HEK293 (cell line): ENCODE results near the gene MSH6.
A peak's percentile ranks its signal among the peaks of the same experiment; 100 is the strongest.

Experiments
- CTCF ChIA-PET: fragments of 350-600 bp; formaldehyde crosslinking; extraction: SDS; loops from one replicate; lab custom pipeline; 2021; ENCODE audit warnings: antibody characterized with exemption; lab: Yijun Ruan, JAX
- POLR2A ChIA-PET: fragments of 300-600 bp; formaldehyde crosslinking; extraction: SDS; loops from one replicate; lab custom pipeline; 2020; ENCODE audit warnings: antibody characterized with exemption, inconsistent platforms; lab: Yijun Ruan, JAX
- H3K27ac ChIP-seq: fragments of 200-500 bp; sonication (Bioruptor generic); 2 replicates; pipeline ENCODE4 v1.5.1; 2014; ENCODE audit warnings: low read depth, low read length, control low read depth, inconsistent platforms; ENCODE audit errors: extremely low read depth
- H3K36me3 ChIP-seq, 2 experiments: fragments of 200-500 bp in 1 of 2; sonication (Bioruptor generic) in 1 of 2; 1 replicate in 1 of 2; 2 replicates in 1 of 2; pipeline ENCODE4 v1.5.1; 2014 to 2017; ENCODE audit warnings: inconsistent platforms in 2 of 2, low read length in 2 of 2; ENCODE audit not compliant: control insufficient read depth in 2 of 2, insufficient read depth in 1 of 2
- H3K4me1 ChIP-seq: fragments of 200-500 bp; sonication (Bioruptor generic); 2 replicates; pipeline ENCODE4 v1.5.1; 2014; ENCODE audit warnings: mild to moderate bottlenecking, low read length, inconsistent platforms; ENCODE audit not compliant: control insufficient read depth, insufficient read depth
- H3K4me3 ChIP-seq: 2 replicates; pipeline ENCODE4 v1.5.1; 2011; ENCODE audit warnings: low read depth, mild to moderate bottlenecking, control low read depth, low read length, moderate library complexity
- H3K9me3 ChIP-seq: fragments of 200-500 bp; sonication (Bioruptor generic); 2 replicates; pipeline ENCODE4 v1.5.1; 2014; ENCODE audit warnings: low read depth, low read length, inconsistent platforms; ENCODE audit not compliant: control insufficient read depth, insufficient read depth
- GLIS1 ChIP-seq: fragments of 450-650 bp; formaldehyde crosslinking; IDR thresholded peaks from 2 replicates; pipeline ENCODE4 v1.5.1; 2016; ENCODE audit warnings: missing biosample characterization, missing genetic modification characterization
- KLF10 ChIP-seq: fragments of 450-650 bp; IDR thresholded peaks from 2 replicates; pipeline ENCODE4 v1.5.1; 2018; ENCODE audit warnings: missing biosample characterization, mild to moderate bottlenecking, missing genetic modification characterization
- KLF16 ChIP-seq: fragments of 450-650 bp; formaldehyde crosslinking; IDR thresholded peaks from 2 replicates; pipeline ENCODE4 v1.5.1; 2017; ENCODE audit warnings: missing biosample characterization, missing genetic modification characterization
- KLF9 ChIP-seq: fragments of 450-650 bp; formaldehyde crosslinking; IDR thresholded peaks from 2 replicates; pipeline ENCODE4 v1.5.1; 2016; ENCODE audit warnings: missing biosample characterization, missing genetic modification characterization, low read depth
- SCRT2 ChIP-seq: fragments of 450-650 bp; formaldehyde crosslinking; IDR thresholded peaks from 2 replicates; pipeline ENCODE4 v1.5.1; 2016; ENCODE audit warnings: missing biosample characterization, missing genetic modification characterization
- SP7 ChIP-seq: fragments of 450-650 bp; formaldehyde crosslinking; IDR thresholded peaks from 2 replicates; pipeline ENCODE4 v1.5.1; 2016; ENCODE audit warnings: missing biosample characterization, missing genetic modification characterization
- TCF7L2 ChIP-seq: IDR thresholded peaks from 2 replicates; pipeline ENCODE4 v1.6.1; 2011; ENCODE audit warnings: low read depth, mild to moderate bottlenecking, inconsistent platforms, low read length, moderate library complexity, borderline replicate concordance
- YY1 ChIP-seq: fragments of 450-650 bp; formaldehyde crosslinking; IDR thresholded peaks from 2 replicates; pipeline ENCODE4 v1.5.1; 2018; ENCODE audit warnings: missing biosample characterization, missing genetic modification characterization
- ZBTB17 ChIP-seq: fragments of 450-650 bp; formaldehyde crosslinking; IDR thresholded peaks from 2 replicates; pipeline ENCODE4 v1.5.1; 2016; ENCODE audit warnings: missing biosample characterization, missing genetic modification characterization
- ZFHX2 ChIP-seq: fragments of 450-650 bp; formaldehyde crosslinking; conservative IDR thresholded peaks from 2 replicates; pipeline ENCODE4 v1.5.1; 2016; ENCODE audit warnings: missing biosample characterization, missing genetic modification characterization
- ZNF146 ChIP-seq: fragments of 450-650 bp; formaldehyde crosslinking; IDR thresholded peaks from 2 replicates; pipeline ENCODE4 v1.5.1; 2016; ENCODE audit warnings: missing biosample characterization, missing genetic modification characterization
- ZNF2 ChIP-seq: fragments of 450-650 bp; formaldehyde crosslinking; IDR thresholded peaks from 2 replicates; pipeline ENCODE4 v1.5.1; 2016; ENCODE audit warnings: missing biosample characterization, missing genetic modification characterization
- ZNF211 ChIP-seq: fragments of 450-650 bp; formaldehyde crosslinking; IDR thresholded peaks from 2 replicates; pipeline ENCODE4 v1.5.1; 2016; ENCODE audit warnings: low read depth, missing biosample characterization, missing genetic modification characterization
- ZNF549 ChIP-seq: fragments of 450-650 bp; IDR thresholded peaks from 2 replicates; pipeline ENCODE4 v1.5.1; 2018; ENCODE audit warnings: missing biosample characterization, missing genetic modification characterization, mild to moderate bottlenecking, inconsistent platforms, moderate library complexity
- ZNF596 ChIP-seq: fragments of 450-650 bp; IDR thresholded peaks from 2 replicates; pipeline ENCODE4 v1.5.0; 2018; ENCODE audit warnings: missing biosample characterization, mild to moderate bottlenecking, missing genetic modification characterization, moderate library complexity
- ZSCAN30 ChIP-seq: fragments of 450-650 bp; IDR thresholded peaks from 2 replicates; pipeline ENCODE4 v1.5.1; 2018; ENCODE audit warnings: missing biosample characterization, mild to moderate bottlenecking, missing genetic modification characterization, moderate library complexity
- TF ChIP-seq, protein P1 (sequence below): fragments of 450-650 bp; formaldehyde crosslinking; IDR thresholded peaks from 2 replicates; pipeline ENCODE4 v1.5.1; 2016; ENCODE audit warnings: missing biosample characterization, missing genetic modification characterization
- TF ChIP-seq, protein P2 (sequence below): fragments of 450-650 bp; formaldehyde crosslinking; IDR thresholded peaks from 2 replicates; pipeline ENCODE4 v1.5.1; 2016; ENCODE audit warnings: missing biosample characterization, missing genetic modification characterization
- TF ChIP-seq, protein P3 (sequence below): fragments of 450-650 bp; formaldehyde crosslinking; IDR thresholded peaks from 2 replicates; pipeline ENCODE4 v1.5.1; 2016; ENCODE audit warnings: missing biosample characterization, missing genetic modification characterization
- TF ChIP-seq, protein P4 (sequence below): fragments of 450-650 bp; formaldehyde crosslinking; IDR thresholded peaks from 2 replicates; pipeline ENCODE4 v1.5.1; 2016; ENCODE audit warnings: missing biosample characterization, missing genetic modification characterization

The MSH6 gene

DNA sequence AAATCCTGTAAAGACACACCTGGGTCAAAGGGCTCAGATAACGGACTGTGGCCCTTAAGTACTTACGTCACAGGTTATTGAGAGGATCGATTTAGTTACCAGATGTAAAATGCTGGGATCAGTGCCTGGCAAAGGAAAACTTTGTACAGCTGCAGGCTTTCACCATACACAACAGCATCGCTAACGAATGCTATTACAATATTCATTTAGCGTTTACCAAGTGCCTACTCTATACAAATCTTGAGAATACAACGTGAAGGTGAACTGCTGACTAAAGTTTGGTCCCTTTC, 619 bp upstream of the MSH6 start:
- ChIA-PET POLR2A (interaction anchor here (1.1 to 2.0 kb wide), 5 partner anchors 17 to 380 kb away, joined by 3 to 8 read pairs (median 4); partner anchors contain the start of genes FBXO11 and MSH2), CTCF (interaction anchor here (0.7 to 2.4 kb wide), 4 partner anchors 11 to 609 kb away, joined by 3 to 8 read pairs (median 4); no protein-coding TSS in a partner anchor)
- TF ChIP-seq ZFHX2 (tag by site-specific recombination), result no peak
- peak; percentile 49; the same call in 1 of the 2 replicates for TF ChIP-seq ZBTB17 (tag by site-specific recombination)
- Histone ChIP-seq H3K4me3 (peak overlapping the region; percentile 59), H3K9me3 (no peaks in the 10 kb centered on the region), H3K4me1 (peaks cover 4% of the 10 kb centered on the region; the same call in 1 of the 2 replicates), H3K36me3 (peaks cover 13 to 26% of the 10 kb centered on the region in 2 experiments; a peak in 2 of 3 replicates), H3K27ac (peak overlapping the region; percentile 69; the same call in 1 of the 2 replicates)

DNA sequence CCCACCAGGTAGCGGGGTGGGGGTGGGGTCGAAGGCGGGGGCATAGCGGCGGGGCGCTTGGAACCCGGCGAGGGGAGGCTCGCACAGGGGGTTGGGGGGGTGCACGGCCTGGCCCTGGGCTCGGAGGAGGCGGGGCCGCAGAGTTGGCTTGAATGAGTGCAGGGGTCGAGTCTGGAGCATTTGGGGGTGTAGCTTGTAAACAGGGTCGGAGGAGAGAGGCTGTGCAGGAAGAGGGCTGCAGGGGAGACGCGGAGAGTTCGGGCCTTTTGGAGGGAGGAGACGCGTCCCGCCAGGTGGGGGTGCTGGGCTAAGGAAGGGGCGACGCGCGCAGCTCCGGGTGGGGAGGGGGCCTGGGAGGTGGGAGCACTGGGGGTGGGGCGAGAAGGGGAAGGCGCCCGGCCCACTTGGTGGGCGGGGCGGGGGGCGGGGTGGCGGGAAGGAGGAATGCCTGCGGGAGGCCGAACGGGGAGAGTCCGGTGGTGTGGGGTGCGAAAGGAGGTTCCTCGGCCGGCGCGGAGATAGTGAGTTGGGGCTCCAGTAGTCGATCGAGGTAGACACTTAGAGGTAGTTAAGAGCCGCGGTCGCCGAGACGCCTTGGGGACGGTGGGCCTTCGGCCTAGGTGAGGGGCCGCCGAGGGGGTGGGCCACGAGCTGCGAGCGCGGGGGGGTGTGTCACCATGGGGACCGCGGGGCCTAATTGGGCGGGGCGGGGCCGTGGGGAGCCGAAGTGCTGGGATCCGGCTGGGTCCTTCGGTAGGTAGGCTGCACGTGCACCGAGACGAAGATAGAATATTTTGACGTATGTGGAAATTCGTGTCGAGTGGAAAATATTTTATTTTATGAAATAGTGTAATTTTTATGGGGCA, 774 bp downstream of the MSH6 start:
- Histone ChIP-seq H3K27ac (peak overlapping the region; percentile 99), H3K9me3 (no peaks in the 10 kb centered on the region), H3K36me3 (peaks cover 15 to 26% of the 10 kb centered on the region in 2 experiments; a peak in 2 of 3 replicates), H3K4me1 (peaks cover 4% of the 10 kb centered on the region; the same call in 1 of the 2 replicates), H3K4me3 (peak overlapping the region; percentile 86)
- CTCF ChIA-PET, result interaction anchor here (0.6 to 2.3 kb wide), 2 partner anchors 16 to 59 kb away, joined by 3 to 8 read pairs; no protein-coding TSS in a partner anchor
- POLR2A ChIA-PET, result interaction anchor here (0.6 to 2.0 kb wide), 19 partner anchors 10 to 866 kb away, joined by 3 to 8 read pairs (median 4); partner anchors contain the start of genes FBXO11 and MSH2
- TF ChIP-seq SCRT2 (tag by site-specific recombination), result no peak
- peak; percentile 87 for TF ChIP-seq KLF10 (tag by site-specific recombination)
- TF ChIP-seq GLIS1 (tag by site-specific recombination), result peak; percentile 64
- TF ChIP-seq, protein P1, sequence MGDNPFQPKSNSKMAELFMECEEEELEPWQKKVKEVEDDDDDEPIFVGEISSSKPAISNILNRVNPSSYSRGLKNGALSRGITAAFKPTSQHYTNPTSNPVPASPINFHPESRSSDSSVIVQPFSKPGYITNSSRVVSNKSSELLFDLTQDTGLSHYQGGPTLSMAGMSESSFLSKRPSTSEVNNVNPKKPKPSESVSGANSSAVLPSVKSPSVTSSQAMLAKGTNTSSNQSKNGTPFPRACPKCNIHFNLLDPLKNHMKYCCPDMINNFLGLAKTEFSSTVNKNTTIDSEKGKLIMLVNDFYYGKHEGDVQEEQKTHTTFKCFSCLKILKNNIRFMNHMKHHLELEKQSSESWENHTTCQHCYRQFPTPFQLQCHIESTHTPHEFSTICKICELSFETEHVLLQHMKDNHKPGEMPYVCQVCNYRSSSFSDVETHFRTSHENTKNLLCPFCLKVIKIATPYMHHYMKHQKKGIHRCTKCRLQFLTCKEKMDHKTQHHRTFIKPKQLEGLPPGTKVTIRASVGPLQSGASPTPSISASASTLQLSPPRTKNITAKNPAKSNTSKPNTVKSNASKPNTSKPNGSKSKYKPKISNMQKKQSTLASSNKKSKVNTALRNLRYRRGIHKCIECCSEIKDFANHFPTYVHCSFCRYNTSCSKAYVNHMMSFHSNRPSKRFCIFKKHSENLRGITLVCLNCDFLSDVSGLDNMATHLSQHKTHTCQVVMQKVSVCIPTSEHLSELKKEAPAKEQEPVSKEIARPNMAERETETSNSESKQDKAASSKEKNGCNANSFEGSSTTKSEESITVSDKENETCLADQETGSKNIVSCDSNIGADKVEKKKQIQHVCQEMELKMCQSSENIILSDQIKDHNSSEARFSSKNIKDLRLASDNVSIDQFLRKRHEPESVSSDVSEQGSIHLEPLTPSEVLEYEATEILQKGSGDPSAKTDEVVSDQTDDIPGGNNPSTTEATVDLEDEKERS, result no peak
- TF ChIP-seq KLF9 (tag by site-specific recombination), result peak; percentile 91
- TF ChIP-seq ZSCAN30, result no peak
- TF ChIP-seq, protein P2, sequence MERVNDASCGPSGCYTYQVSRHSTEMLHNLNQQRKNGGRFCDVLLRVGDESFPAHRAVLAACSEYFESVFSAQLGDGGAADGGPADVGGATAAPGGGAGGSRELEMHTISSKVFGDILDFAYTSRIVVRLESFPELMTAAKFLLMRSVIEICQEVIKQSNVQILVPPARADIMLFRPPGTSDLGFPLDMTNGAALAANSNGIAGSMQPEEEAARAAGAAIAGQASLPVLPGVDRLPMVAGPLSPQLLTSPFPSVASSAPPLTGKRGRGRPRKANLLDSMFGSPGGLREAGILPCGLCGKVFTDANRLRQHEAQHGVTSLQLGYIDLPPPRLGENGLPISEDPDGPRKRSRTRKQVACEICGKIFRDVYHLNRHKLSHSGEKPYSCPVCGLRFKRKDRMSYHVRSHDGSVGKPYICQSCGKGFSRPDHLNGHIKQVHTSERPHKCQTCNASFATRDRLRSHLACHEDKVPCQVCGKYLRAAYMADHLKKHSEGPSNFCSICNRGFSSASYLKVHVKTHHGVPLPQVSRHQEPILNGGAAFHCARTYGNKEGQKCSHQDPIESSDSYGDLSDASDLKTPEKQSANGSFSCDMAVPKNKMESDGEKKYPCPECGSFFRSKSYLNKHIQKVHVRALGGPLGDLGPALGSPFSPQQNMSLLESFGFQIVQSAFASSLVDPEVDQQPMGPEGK (tag by site-specific recombination), result peak; percentile 28; the same call in 1 of the 2 replicates
- TF ChIP-seq ZNF549 (tag by site-specific recombination), result no peak
- TF ChIP-seq TCF7L2, result no peak
- TF ChIP-seq, protein P3, sequence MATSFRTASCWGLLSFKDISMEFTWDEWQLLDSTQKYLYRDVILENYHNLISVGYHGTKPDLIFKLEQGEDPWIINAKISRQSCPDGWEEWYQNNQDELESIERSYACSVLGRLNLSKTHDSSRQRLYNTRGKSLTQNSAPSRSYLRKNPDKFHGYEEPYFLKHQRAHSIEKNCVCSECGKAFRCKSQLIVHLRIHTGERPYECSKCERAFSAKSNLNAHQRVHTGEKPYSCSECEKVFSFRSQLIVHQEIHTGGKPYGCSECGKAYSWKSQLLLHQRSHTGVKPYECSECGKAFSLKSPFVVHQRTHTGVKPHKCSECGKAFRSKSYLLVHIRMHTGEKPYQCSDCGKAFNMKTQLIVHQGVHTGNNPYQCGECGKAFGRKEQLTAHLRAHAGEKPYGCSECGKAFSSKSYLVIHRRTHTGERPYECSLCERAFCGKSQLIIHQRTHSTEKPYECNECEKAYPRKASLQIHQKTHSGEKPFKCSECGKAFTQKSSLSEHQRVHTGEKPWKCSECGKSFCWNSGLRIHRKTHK (tag by site-specific recombination), result no peak
- TF ChIP-seq ZNF146 (tag by site-specific recombination), result no peak
- TF ChIP-seq YY1 (tag by site-specific recombination), result no peak
- TF ChIP-seq ZBTB17 (tag by site-specific recombination), result peak; percentile 30; the same call in 1 of the 2 replicates
- TF ChIP-seq ZNF211 (tag by site-specific recombination), result no peak
- TF ChIP-seq, protein P4, sequence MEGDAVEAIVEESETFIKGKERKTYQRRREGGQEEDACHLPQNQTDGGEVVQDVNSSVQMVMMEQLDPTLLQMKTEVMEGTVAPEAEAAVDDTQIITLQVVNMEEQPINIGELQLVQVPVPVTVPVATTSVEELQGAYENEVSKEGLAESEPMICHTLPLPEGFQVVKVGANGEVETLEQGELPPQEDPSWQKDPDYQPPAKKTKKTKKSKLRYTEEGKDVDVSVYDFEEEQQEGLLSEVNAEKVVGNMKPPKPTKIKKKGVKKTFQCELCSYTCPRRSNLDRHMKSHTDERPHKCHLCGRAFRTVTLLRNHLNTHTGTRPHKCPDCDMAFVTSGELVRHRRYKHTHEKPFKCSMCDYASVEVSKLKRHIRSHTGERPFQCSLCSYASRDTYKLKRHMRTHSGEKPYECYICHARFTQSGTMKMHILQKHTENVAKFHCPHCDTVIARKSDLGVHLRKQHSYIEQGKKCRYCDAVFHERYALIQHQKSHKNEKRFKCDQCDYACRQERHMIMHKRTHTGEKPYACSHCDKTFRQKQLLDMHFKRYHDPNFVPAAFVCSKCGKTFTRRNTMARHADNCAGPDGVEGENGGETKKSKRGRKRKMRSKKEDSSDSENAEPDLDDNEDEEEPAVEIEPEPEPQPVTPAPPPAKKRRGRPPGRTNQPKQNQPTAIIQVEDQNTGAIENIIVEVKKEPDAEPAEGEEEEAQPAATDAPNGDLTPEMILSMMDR (tag by site-specific recombination), result peak; percentile 44
- TF ChIP-seq SP7 (tag by site-specific recombination), result no peak; the same call in 1 of the 2 replicates
- peak; percentile 39; the same call in 1 of the 2 replicates for TF ChIP-seq KLF16
- no peak for TF ChIP-seq ZNF596 (tag by site-specific recombination)
- no peak for TF ChIP-seq ZNF2 (tag by site-specific recombination)
